ENCODE data around the gene DHRSX.
"Not testable (repeated sequence)": the region's sequence is repeated elsewhere in the genome, so short reads cannot be mapped to it uniquely, and the experiment has no call there.

DHRSX gene

DNA sequence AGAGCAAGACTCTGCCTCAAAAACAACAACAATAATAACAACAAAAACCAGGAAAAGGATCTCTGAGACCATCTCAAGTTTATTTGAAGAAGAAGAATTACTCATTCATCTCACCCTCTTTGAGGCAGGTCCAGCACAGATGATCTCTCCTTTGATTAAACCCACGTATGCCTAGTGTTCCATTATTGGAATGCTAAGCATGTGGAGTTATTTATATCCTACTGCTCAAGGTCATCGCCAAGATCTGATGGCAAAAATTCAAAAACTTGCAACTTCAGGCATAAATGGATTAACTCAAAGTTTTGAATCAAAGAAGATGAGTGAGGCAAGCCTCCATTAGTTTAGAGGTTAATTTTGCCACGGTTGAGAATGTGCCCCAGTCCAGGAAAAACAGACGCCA is 184.2 kb downstream of the DHRSX start:
- no peak for DNase-seq (ENCODE audit: low read depth in 3 of 3)

DNA sequence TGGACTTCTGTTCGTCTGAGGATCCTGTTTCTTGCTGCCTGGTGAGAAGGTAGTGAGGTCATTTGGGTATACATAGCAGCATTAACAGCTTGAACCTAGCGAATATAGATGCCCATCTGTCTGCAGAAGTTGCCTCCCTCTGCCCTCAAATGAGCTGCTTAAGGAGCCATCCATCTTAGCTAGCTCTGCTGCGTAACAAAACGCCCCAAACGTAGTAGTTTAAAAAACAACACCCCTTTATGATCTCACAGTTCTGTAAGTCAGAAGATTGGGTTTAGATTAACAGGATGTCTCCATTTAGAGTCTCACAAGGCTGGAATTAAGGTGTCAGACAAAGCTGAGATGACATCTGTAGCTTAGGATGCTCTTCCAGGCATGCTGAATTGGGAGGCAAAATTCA is 185.3 kb downstream of the DHRSX start:
- DNase-seq (ENCODE audit: low read depth in 3 of 3): no peak

DNA sequence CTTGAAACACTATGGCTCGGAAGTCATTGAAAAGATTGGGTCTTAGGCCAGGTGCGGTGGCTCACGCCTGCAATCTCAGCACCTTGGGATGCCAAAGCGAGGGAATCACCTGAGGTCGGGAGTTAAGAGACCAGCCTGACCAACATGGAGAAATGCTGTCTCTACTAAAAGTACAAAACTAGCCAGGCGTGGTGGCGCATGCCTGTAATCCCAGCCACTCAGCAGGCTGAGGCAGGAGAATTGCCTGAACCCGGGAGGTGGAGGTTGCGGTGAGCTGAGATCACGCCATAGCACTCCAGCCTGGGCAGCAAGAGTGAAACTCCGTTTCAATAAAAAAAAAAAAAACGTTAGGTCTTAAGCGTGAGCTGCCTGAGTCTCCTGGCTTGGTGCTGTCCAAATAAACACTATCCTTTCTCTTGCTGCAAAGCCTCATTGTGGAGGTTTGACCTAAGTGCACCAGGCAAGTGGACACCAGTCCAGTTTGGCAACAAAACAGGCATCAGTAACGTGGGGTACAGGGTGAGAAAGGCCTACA is 185.9 kb downstream of the DHRSX start:
- DNase-seq (ENCODE audit: low read depth in 3 of 3): no peak

DNA sequence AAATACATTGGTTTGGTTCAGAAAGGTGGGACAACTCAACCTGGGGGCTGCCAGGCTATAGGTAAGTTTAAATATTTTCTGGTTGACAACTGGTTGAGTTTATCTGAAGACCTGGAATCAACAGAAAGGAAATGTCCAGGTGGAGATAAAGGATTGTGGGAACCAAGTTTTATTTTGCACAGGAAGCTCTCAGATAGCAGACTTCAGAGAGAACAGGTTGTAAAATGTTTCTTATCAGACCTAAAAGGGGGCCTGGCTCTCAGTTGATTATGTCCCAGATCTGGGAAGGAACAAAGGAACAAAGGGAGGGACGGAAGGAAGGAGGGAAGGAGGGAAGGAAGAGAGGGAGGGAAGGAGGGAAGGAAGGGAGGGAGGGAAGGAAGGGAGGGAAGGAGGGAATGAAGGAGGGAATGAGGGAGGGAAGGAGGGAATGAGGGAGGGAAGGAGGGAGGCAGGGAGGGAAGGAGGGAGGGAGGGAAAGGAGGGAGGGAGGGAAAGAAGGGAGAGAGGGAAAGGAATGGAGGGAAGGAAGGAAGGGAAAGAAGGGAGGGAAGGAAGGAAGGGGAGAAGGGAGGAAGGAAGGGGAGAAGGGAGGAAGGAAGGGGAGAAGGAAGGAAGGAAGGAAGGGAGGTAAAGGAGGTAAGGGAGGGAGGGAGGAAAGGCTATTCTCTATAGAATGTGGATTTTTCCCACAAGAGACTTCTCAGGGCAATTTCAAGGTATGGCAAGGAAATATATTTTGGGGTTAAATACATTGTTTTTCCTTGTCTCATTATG is 186.7 kb downstream of the DHRSX start:
- no peak for DNase-seq (ENCODE audit: low read depth in 3 of 3)

DNA sequence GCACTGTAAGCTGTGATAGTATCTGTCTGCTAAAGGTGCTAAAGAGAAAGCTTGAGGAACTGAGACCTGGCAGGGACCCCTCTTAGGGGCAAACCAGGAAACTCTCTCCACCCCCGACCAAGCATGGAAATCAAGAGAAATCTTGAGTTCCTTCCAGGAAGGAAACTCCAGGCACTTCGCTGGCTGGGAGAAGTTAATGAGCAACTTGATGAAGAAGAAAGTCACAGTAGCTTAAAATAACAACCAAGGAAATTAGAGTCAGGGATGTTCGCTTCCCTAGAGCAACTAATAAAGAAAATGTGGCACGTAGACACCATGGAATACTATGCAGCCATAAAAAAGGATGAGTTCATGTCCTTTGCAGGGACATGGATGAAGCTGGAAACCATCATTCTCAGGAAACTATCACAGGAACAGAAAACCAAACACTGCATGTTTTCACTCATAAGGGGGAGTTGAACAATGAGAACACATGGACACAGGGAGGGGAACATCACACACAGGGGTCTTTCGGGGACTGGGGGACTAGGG is 188.7 kb downstream of the DHRSX start:
- DNase-seq (ENCODE audit: low read depth in 3 of 3): not testable (repeated sequence)

DNA sequence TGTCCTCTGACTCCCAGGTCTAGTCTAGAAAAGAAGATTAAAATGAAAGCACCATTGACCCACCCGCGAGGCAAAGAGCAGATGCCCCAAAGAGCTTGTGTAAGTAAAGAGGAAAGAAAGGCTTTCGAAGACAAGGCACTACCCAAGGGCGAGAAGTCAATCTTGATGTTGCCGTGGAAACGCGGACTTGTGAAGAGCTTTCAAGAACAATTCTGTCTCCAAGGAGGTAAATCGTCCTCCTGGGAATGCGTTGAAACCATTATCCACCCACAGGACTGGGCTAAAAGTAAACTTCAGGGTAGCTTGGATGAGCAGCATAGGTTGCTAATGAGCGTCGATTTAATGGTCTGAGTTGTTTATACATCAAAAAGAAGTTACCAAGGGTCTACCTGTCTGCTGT is 189.3 kb downstream of the DHRSX start:
- DNase-seq (ENCODE audit: low read depth in 3 of 3): no peak

DNA sequence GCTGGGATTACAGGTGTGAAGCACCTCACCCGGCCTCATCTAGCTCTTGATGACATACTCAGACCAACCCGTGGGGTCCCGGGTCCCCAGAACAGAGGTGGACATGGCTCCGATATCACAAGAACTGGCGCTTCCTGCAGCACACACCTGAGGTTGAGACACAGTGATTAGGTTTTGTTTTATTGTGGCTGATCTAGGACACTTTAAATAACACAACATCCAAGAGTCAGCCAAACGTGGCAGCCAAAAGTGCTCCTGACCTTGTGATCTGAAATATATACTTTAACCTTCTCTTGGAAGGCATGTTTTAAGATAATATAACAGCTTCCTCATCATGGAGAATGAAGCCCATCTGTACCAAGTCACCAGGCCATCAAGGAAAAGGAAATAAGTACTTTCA is 198.9 kb downstream of the DHRSX start:
- DNase-seq (ENCODE audit: low read depth in 3 of 3): no peak

DNA sequence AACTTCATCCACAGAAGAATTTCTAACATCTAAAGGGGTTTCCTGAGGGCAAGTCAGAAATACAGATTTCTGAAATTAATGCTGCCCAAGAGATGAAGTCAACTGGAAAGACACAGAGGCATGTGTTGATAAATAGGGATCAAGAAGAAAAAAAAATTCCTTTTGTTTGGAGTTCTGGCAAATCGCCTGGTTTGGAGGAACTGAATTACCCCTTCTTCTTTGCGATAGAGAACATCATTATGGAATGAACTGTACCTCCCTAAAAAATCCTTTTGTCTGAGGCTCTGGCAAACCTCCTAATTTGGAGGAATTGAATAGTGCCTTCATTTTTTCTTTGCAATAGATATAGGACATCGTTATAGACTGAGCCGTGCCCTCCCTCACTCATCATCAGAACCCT is 200.9 kb downstream of the DHRSX start:
- DNase-seq (ENCODE audit: low read depth in 3 of 3): no peak

DNA sequence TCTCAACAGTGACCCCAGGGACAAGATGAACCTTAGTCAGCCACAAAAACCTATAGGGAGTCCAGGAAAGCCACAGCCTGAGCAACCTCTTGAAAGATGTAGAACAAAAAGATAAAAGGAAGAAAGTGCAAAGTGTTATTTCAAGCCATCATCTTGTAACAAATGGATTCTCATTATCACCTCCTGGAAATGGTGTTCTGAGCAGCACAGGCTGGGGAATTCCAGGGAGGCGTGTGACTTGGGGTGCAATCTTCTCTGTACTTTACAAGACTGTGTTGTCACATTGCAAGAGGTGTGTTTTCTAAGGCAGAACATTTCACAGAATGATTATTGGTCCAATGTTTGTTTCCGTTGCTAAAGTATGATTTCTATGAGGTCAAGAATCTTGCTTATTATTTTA is 214.0 kb downstream of the DHRSX start:
- DNase-seq (ENCODE audit: low read depth in 3 of 3): no peak

DNA sequence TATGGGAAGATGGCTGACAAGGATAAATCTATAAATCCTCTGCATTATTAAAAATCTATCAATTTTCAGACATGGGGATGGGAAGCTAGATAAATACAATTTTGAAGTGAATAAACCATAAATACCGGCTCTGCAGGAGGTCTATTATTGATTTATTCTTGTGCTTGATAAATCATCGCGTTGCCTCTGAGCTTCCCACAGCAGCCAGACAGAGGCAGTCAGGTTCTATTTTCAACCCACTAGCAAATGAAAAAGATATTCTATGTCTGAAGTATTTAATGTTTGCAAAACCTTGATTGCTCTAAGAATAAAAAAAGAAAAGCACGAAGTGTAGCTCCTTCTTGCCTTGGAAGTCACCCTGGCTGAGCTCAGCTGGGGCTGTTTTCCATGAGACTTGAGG is 216.2 kb downstream of the DHRSX start:
- DNase-seq (ENCODE audit: low read depth in 3 of 3): no peak

DNA sequence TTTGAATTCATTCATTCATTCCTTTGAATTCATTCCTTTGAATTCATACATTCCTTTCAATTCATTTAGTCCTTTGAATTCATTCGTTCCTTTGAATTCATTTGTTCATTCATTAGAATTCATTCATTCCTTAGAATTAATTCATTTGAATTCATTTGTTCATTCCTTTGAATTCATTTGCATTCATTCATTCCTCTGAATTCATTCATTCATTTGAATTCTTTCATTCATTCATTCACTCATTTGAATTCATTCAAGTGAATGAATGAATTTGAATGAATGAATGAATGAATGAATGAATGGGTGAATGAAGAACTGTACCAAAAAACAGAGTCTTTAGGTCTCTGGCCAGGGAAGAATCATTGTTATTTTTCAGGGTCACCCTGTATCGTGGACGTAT is 216.6 kb downstream of the DHRSX start:
- DNase-seq (ENCODE audit: low read depth in 3 of 3): no peak

DNA sequence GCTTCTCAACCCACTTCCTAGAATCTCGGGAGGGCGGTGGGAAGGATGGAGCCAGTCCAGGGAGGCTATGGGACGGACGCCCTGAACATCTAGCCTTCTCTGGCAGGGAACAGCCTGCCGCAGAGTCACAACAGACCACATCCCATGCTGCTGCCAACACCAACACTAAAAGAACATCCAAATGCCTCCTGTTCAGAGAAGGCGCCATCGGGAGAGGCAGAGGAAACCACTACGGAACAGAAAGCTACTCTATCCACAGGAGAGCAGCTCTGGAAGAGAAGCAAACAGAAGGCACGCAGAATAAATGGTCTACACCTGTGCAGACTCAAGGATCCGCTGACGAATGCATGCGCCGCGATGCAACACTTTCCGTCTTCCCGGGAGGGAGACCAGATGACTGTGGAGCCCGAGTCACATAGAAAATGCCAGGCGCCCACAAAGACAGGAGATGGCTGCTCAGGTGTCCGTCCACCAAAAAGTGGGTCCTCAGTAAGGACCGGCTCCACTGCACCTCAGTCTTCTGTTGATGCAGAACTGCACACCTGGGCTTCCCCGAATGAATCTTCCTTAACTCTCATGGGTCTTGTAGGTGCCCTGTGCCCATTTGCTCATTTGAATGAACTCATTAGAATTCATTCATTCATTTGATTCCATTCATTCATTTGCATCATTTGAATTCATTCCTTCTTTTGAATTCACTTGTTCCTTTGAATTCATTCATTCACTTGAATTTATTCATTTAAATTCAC is 217.5 kb downstream of the DHRSX start:
- DNase-seq (ENCODE audit: low read depth in 3 of 3): no peak

DNA sequence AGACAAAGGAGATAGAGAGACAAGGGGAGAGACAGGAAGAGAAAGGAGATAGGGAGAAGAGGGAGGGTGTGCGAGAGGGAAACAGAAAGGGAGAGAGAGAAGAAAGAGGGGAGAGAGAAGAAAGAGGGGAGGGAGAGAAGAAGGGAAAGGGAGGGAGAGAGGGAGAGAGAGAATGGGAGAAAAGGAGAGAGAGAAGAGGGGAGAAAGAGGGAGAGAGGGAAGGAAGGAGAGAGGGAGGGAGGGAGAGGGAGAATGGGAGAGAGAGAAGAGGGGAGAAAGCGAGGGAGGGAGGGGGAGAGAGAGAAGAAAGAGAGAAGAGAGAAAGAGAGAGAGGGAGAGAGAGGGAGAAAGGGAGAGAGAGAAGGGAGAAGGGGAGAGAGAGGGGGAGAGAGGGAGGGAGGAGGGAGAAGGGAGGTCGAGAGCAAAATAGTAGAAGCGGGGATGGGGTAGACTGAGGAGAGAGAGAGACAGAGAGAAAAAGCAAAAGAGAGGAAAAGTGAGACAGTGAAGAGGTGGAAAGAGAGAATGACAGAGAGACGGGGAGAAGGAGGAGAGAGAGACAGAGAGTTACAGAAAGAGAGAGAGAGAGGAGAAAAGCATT is 218.2 kb downstream of the DHRSX start:
- DNase-seq (ENCODE audit: low read depth in 3 of 3): no peak

DNA sequence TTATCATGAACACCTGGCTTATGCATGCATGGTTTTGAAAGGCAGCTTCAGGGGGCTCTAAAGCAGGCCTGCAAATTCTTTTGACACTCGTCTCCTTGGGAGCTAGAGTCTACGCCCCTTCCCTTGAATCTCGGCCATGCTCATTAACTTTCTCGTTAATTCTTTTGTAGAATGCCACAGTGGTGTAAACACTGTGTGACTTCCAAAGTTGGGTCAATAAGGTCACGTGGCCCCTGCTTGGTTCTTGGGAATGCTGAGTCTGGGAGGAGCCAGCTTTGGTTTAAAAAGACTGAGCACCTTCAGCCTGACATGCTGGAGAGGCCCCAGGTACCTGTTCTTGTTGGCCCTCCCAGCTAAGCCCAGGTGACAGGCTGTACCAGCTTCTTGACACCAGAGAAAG is 228.4 kb downstream of the DHRSX start:
- no peak for DNase-seq (ENCODE audit: low read depth in 3 of 3)

DNA sequence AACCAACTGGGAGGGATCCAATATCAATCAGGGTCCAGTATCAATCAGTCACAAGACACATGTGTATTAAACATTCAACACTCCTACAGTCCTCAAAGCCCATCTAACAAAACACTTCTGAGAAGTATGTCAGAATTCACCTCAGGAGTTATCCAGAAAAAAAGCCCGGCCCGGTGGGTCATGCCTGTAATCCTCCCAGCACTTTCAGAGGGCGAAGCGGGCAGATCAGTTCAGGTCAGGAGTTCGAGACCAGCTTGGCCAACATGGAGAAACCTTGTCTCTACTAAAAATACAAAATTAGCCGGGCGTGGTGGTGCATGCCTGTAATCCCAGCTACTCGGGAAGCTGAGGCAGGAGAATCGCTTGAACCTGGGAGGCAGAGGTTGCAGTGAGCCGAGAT is 229.2 kb downstream of the DHRSX start:
- not testable (repeated sequence) for DNase-seq (ENCODE audit: low read depth in 3 of 3)

DNA sequence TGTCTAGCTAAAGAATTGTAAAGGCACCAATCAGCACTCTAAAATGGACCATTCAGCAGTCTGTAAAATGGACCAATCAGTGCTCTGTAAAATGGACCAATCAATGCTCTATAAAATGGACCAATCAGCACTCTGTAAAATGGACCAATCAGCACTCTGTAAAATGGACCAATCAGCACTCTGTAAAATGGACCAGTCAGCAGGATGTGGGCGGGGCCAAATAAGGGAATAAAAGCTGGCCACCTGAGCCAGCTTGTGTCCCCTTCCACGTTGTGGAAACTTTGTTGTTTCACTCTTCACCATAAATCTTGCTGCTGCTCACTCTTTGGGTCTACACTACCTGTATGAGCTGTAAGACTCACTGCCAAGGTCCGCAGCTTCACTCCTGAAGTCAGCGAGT is 230.0 kb downstream of the DHRSX start:
- DNase-seq (ENCODE audit: low read depth in 3 of 3): not testable (repeated sequence)

DNA sequence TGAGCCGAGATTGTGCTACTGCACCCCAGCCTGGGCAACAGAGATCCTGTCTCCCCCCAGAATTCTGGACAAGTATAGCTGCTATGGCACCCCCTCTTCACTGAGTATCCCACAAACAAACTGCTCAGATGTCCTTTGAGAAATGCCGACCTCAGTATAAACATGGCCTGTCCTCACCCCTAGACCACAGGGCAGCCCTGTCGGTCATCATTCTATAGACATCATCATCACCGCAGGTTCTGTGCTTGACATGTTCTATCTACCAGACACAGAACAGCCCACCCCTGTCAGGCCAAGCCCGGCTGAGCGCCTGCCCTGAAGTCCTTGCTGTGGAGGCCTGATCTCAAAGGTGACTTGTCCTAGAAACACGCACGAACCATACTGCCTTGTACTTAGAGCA is 232.9 kb downstream of the DHRSX start:
- no peak for DNase-seq (ENCODE audit: low read depth in 3 of 3)

DNA sequence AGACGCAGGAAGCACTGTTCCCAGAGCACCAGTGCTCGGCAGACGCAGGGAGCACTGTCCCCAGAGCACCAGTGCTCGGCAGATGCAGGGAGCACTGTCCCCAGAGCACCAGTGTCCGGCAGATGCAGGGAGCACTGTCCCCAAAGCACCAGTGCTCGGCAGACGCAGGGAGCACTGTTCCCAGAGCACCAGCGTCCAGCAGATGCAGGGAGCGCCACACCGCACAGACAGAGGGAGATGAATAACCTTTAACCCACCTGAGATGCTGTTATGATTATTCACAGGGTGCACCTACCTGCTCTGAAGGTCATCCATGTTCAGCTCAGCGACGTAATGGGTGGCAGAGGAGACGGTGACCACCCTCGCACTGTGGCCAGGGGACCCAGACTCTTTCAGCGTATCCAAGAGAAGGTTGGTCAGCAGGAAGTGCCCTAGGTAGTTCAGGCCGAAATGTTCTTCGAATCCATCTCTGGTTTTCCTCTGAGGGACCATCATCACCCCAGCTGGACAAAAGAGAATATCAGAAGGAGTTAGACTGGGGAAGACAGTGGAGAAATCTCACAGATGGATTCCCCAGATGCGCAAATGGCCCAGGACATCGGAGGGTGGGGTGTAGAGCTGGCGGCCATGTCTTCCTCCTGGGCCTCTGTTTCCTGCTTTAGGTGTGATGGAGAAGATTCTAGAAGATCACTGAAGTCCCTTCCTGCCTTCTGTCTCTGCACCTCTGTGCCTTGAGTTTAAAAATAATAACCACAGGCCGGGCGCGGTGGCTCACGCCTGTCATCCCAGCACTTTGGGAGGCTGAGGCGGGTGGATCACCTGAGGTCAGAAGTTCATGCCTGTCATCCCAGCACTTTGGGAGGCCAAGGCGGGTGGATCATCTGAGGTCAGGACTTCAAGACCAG is 234.1 kb downstream of the DHRSX start:
- no peak for DNase-seq (ENCODE audit: low read depth in 3 of 3)

DNA sequence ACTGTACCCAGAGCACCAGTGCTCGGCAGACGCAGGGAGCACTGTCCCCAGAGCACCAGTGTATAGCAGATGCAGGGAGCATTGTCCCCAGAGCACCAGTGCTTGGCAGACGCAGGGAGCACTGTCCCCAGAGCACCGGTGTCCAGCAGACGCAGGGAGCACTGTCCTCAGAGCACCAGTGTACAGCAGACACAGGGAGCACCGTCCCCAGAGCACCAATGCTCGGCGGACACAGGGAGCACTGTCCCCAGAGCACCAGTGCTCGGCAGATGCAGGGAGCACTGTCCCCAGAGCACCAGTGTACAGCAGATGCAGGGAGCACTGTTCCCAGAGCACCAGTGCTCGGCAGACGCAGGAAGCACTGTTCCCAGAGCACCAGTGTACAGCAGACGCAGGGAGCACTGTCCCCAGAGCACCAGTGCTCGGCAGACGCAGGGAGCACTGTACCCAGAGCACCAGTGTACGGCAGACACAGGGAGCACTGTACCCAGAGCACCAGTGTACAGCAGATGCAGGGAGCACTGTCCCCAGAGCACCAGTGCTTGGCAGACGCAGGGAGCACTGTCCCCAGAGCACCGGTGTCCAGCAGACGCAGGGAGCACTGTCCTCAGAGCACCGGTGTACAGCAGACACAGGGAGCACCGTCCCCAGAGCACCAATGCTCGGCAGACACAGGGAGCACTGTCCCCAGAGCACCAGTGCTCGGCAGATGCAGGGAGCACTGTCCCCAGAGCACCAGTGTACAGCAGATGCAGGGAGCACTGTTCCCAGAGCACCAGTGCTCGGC is 234.9 kb downstream of the DHRSX start:
- not testable (repeated sequence) for DNase-seq (ENCODE audit: low read depth in 3 of 3)

DNA sequence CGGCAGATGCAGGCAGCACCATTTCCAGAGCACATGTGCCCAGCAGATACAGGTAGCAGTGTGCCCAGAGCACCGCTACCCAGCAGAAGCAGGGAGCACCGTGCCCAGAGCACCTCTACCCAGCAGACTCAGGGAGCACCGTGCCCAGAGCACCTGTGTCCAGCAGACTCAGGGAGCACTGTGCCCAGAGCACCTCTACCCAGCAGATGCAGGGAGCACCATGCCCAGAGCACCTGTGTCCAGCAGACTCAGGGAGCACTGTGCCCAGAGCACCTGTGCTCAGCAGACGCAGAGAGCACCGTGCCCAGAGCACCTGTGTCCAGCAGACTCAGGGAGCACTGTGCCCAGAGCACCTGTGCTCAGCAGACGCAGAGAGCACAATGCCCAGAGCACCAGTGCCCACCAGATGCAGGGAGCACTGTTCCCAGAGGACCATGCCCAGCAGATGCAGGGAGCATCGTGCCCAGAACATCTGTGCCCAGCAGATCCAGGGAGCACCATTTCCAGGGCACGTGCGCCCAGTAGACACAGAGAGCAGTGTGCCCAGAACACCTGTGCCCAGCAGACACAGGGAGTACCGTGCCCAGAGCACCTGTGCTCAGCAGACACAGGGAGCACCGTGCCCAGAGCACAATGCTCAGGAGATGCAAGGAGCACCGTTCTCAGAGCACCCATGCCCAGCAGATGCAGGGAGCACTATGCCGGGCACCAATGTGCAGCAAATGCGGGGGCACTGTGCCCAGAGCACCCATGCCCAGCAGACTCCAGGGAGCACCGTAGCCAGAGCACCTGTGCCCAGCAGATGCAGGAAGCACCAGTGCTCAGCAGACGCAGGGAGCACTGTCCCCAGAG is 236.4 kb downstream of the DHRSX start:
- no peak for DNase-seq (ENCODE audit: low read depth in 3 of 3)

Data from stimulated activated CD4-positive, alpha-beta T cell treated with anti-CD3 and anti-CD28 coated beads, TNF-alpha, amount 100 ng/mL, for 48 hours (primary cell).